ENCODE data around the gene CXorf49. TPM values are rescaled to one million over a fixed set of nuclear protein-coding genes. Genes with fewer than 3 reads are reported as not detected.
"Not testable (repeated sequence)": the region's sequence is repeated elsewhere in the genome, so short reads cannot be mapped to it uniquely, and the experiment has no call there.

The CXorf49 gene
- total and polyA plus RNA-seq, 2 donors, result 0.52 to 2.2 TPM

- not testable (repeated sequence) for H3K9me3 ChIP-seq (ENCODE audit: control insufficient read depth in 2 of 2, insufficient read depth in 1 of 2, low read length in 1 of 2); H3K4me1 ChIP-seq (ENCODE audit: control insufficient read depth in 2 of 2, insufficient read depth in 2 of 2, low read length in 2 of 2); H3K4me3 ChIP-seq (ENCODE audit: low read length in 2 of 2); H3K36me3 ChIP-seq (ENCODE audit: control insufficient read depth in 2 of 2, insufficient read depth in 2 of 2, low read length in 1 of 2); H3K27ac ChIP-seq (ENCODE audit: low read depth in 1 of 2, low read length in 1 of 2); DNase-seq (ENCODE audit: low read depth in 6 of 9, low spot score in 9 of 9); H3K27me3 ChIP-seq (ENCODE audit: control insufficient read depth in 2 of 2, insufficient read depth in 1 of 2, low read length in 1 of 2)
- WGBS, result no CpG with 5 or more reads among the region's 8 CpGs
Measured at GRCh38 chrX:71715551-71715950, 2.5 kb downstream of the CXorf49 start.

- not testable (repeated sequence) for H3K4me3 ChIP-seq (ENCODE audit: low read length in 2 of 2); H3K4me1 ChIP-seq (ENCODE audit: control insufficient read depth in 2 of 2, insufficient read depth in 2 of 2, low read length in 2 of 2); DNase-seq (ENCODE audit: low read depth in 6 of 9, low spot score in 9 of 9); H3K27me3 ChIP-seq (ENCODE audit: control insufficient read depth in 2 of 2, insufficient read depth in 1 of 2, low read length in 1 of 2); H3K36me3 ChIP-seq (ENCODE audit: control insufficient read depth in 2 of 2, insufficient read depth in 2 of 2, low read length in 1 of 2); H3K27ac ChIP-seq (ENCODE audit: low read depth in 1 of 2, low read length in 1 of 2); H3K9me3 ChIP-seq (ENCODE audit: control insufficient read depth in 2 of 2, insufficient read depth in 1 of 2, low read length in 1 of 2)
- WGBS, result no CpG with 5 or more reads among the region's 14 CpGs
Measured at GRCh38 chrX:71714064-71714463, 4.0 kb downstream of the CXorf49 start.

- H3K4me3 ChIP-seq (ENCODE audit: low read length in 2 of 2); H3K4me1 ChIP-seq (ENCODE audit: control insufficient read depth in 2 of 2, insufficient read depth in 2 of 2, low read length in 2 of 2); H3K9me3 ChIP-seq (ENCODE audit: control insufficient read depth in 2 of 2, insufficient read depth in 1 of 2, low read length in 1 of 2); H3K27ac ChIP-seq (ENCODE audit: low read depth in 1 of 2, low read length in 1 of 2); H3K27me3 ChIP-seq (ENCODE audit: control insufficient read depth in 2 of 2, insufficient read depth in 1 of 2, low read length in 1 of 2); DNase-seq (ENCODE audit: low read depth in 6 of 9, low spot score in 9 of 9); H3K36me3 ChIP-seq (ENCODE audit: control insufficient read depth in 2 of 2, insufficient read depth in 2 of 2, low read length in 1 of 2): not testable (repeated sequence)
- WGBS, result no CpG with 5 or more reads among the region's 12 CpGs
Measured at GRCh38 chrX:71702853-71703252, 15.2 kb downstream of the CXorf49 start.

- H3K4me3 ChIP-seq (ENCODE audit: low read length in 2 of 2); H3K9me3 ChIP-seq (ENCODE audit: control insufficient read depth in 2 of 2, insufficient read depth in 1 of 2, low read length in 1 of 2); DNase-seq (ENCODE audit: low read depth in 6 of 9, low spot score in 9 of 9); H3K27ac ChIP-seq (ENCODE audit: low read depth in 1 of 2, low read length in 1 of 2); H3K4me1 ChIP-seq (ENCODE audit: control insufficient read depth in 2 of 2, insufficient read depth in 2 of 2, low read length in 2 of 2); H3K27me3 ChIP-seq (ENCODE audit: control insufficient read depth in 2 of 2, insufficient read depth in 1 of 2, low read length in 1 of 2); H3K36me3 ChIP-seq (ENCODE audit: control insufficient read depth in 2 of 2, insufficient read depth in 2 of 2, low read length in 1 of 2): not testable (repeated sequence)
- WGBS, result no CpG with 5 or more reads among the region's 4 CpGs
Measured at GRCh38 chrX:71699023-71699344, 19.1 kb downstream of the CXorf49 start.

- H3K36me3 ChIP-seq (ENCODE audit: control insufficient read depth in 2 of 2, insufficient read depth in 2 of 2, low read length in 1 of 2); H3K9me3 ChIP-seq (ENCODE audit: control insufficient read depth in 2 of 2, insufficient read depth in 1 of 2, low read length in 1 of 2); H3K27ac ChIP-seq (ENCODE audit: low read depth in 1 of 2, low read length in 1 of 2); H3K27me3 ChIP-seq (ENCODE audit: control insufficient read depth in 2 of 2, insufficient read depth in 1 of 2, low read length in 1 of 2); H3K4me1 ChIP-seq (ENCODE audit: control insufficient read depth in 2 of 2, insufficient read depth in 2 of 2, low read length in 2 of 2); H3K4me3 ChIP-seq (ENCODE audit: low read length in 2 of 2); DNase-seq (ENCODE audit: low read depth in 6 of 9, low spot score in 9 of 9): not testable (repeated sequence)
- no CpG with 5 or more reads among the region's 12 CpGs for WGBS
Measured at GRCh38 chrX:71698299-71699022, 19.6 kb downstream of the CXorf49 start.

- WGBS, result no CpG with 5 or more reads among the region's 17 CpGs
- H3K4me1 ChIP-seq (ENCODE audit: control insufficient read depth in 2 of 2, insufficient read depth in 2 of 2, low read length in 2 of 2); H3K9me3 ChIP-seq (ENCODE audit: control insufficient read depth in 2 of 2, insufficient read depth in 1 of 2, low read length in 1 of 2); DNase-seq (ENCODE audit: low read depth in 6 of 9, low spot score in 9 of 9); H3K27ac ChIP-seq (ENCODE audit: low read depth in 1 of 2, low read length in 1 of 2); H3K27me3 ChIP-seq (ENCODE audit: control insufficient read depth in 2 of 2, insufficient read depth in 1 of 2, low read length in 1 of 2); H3K4me3 ChIP-seq (ENCODE audit: low read length in 2 of 2); H3K36me3 ChIP-seq (ENCODE audit: control insufficient read depth in 2 of 2, insufficient read depth in 2 of 2, low read length in 1 of 2): not testable (repeated sequence)
Measured at GRCh38 chrX:71697466-71698298, 20.4 kb downstream of the CXorf49 start.

- not testable (repeated sequence) for DNase-seq (ENCODE audit: low read depth in 6 of 9, low spot score in 9 of 9)
Measured at GRCh38 chrX:71696641-71697465, 21.2 kb downstream of the CXorf49 start.

GRCh38 chrX:71679575-71680207 lies 38.4 kb downstream of the CXorf49 start:
- 88% methylated on average over 4 of the region's 4 CpGs for WGBS
- no peak overlapping the region for H3K4me3 ChIP-seq (ENCODE audit: low read length in 2 of 2)
- H3K36me3 ChIP-seq (ENCODE audit: control insufficient read depth in 2 of 2, insufficient read depth in 2 of 2, low read length in 1 of 2), result no peaks in the 10 kb centered on the region
- H3K4me1 ChIP-seq (ENCODE audit: control insufficient read depth in 2 of 2, insufficient read depth in 2 of 2, low read length in 2 of 2), result no peaks in the 10 kb centered on the region
- H3K9me3 ChIP-seq (ENCODE audit: control insufficient read depth in 2 of 2, insufficient read depth in 1 of 2, low read length in 1 of 2), result peaks cover 0 to 9% of the 10 kb centered on the region in 2 donors
- no peaks in the 10 kb centered on the region for H3K27me3 ChIP-seq (ENCODE audit: control insufficient read depth in 2 of 2, insufficient read depth in 1 of 2, low read length in 1 of 2)
- DNase-seq (ENCODE audit: low read depth in 6 of 9, low spot score in 9 of 9), result no peak
- H3K27ac ChIP-seq (ENCODE audit: low read depth in 1 of 2, low read length in 1 of 2), result no peak overlapping the region

More at GRCh38 chrX:71696641-71697465, 21.2 kb downstream of the CXorf49 start:
- WGBS, result no CpG with 5 or more reads among the region's 24 CpGs
- not testable (repeated sequence) for H3K27me3 ChIP-seq (ENCODE audit: control insufficient read depth in 2 of 2, insufficient read depth in 1 of 2, low read length in 1 of 2); H3K4me3 ChIP-seq (ENCODE audit: low read length in 2 of 2); H3K36me3 ChIP-seq (ENCODE audit: control insufficient read depth in 2 of 2, insufficient read depth in 2 of 2, low read length in 1 of 2); H3K9me3 ChIP-seq (ENCODE audit: control insufficient read depth in 2 of 2, insufficient read depth in 1 of 2, low read length in 1 of 2); H3K4me1 ChIP-seq (ENCODE audit: control insufficient read depth in 2 of 2, insufficient read depth in 2 of 2, low read length in 2 of 2); H3K27ac ChIP-seq (ENCODE audit: low read depth in 1 of 2, low read length in 1 of 2)

Measured in thymus (tissue), 11 donors.